ES-I3 (cell line): ENCODE results near the gene UBE2R2.
"Not testable (repeated sequence)": the region's sequence is repeated elsewhere in the genome, so short reads cannot be mapped to it uniquely, and the experiment has no call there.

ENCODE experiments used
- H3K36me3 ChIP-seq: 2 replicates; pipeline ENCODE4 v1.6.1; 2013; ENCODE audit warnings: mild to moderate bottlenecking, low read length, control low read depth, moderate library complexity; ENCODE audit not compliant: insufficient read depth
- H3K4me1 ChIP-seq: 2 replicates; pipeline ENCODE4 v1.6.1; 2013; ENCODE audit warnings: mild to moderate bottlenecking, control low read depth, low read length; ENCODE audit not compliant: insufficient read depth
- H3K9ac ChIP-seq: 2 replicates; pipeline ENCODE4 v1.6.1; 2013; ENCODE audit warnings: low read depth, mild to moderate bottlenecking, low read length, moderate library complexity
- H3K9me3 ChIP-seq: 2 replicates; pipeline ENCODE4 v1.6.1; 2013; ENCODE audit warnings: mild to moderate bottlenecking, low read length, moderate library complexity; ENCODE audit not compliant: control insufficient read depth, insufficient read depth

Gene UBE2R2

GRCh38 chr9:33843312-33843961 is 26.5 kb downstream of the UBE2R2 start:
- Histone ChIP-seq H3K36me3 (no peaks in the 10 kb centered on the region), H3K4me1 (no peaks in the 10 kb centered on the region), H3K9ac (no peak overlapping the region), H3K9me3 (no peaks in the 10 kb centered on the region)

- Histone ChIP-seq H3K4me1 (no peaks in the 10 kb centered on the region), H3K9ac (no peak overlapping the region), H3K36me3 (no peaks in the 10 kb centered on the region), H3K9me3 (no peaks in the 10 kb centered on the region)
Measured at GRCh38 chr9:33846231-33846630, 29.3 kb downstream of the UBE2R2 start.

GRCh38 chr9:33847894-33848205 is 30.9 kb downstream of the UBE2R2 start:
- H3K36me3 ChIP-seq, H3K9me3 ChIP-seq, H3K4me1 ChIP-seq, H3K9ac ChIP-seq: not testable (repeated sequence)

- H3K9ac ChIP-seq: no peak overlapping the region
- H3K9me3 ChIP-seq: no peaks in the 10 kb centered on the region
- no peaks in the 10 kb centered on the region for H3K36me3 ChIP-seq
- no peaks in the 10 kb centered on the region for H3K4me1 ChIP-seq
Measured at GRCh38 chr9:33850267-33850629, 33.3 kb downstream of the UBE2R2 start.

- no peaks in the 10 kb centered on the region for H3K4me1 ChIP-seq
- no peaks in the 10 kb centered on the region for H3K9me3 ChIP-seq
- no peak overlapping the region for H3K9ac ChIP-seq
- H3K36me3 ChIP-seq: no peaks in the 10 kb centered on the region
Measured at GRCh38 chr9:33850677-33851076, 33.7 kb downstream of the UBE2R2 start.

GRCh38 chr9:33851301-33851700 is 34.3 kb downstream of the UBE2R2 start:
- Histone ChIP-seq H3K9ac (no peak overlapping the region), H3K9me3 (no peaks in the 10 kb centered on the region), H3K36me3 (no peaks in the 10 kb centered on the region), H3K4me1 (no peaks in the 10 kb centered on the region)

- Histone ChIP-seq H3K9me3 (no peaks in the 10 kb centered on the region), H3K4me1 (no peaks in the 10 kb centered on the region), H3K9ac (no peak overlapping the region), H3K36me3 (no peaks in the 10 kb centered on the region)
Measured at GRCh38 chr9:33852216-33852826, 35.4 kb downstream of the UBE2R2 start.

GRCh38 chr9:33856247-33856646 is 39.3 kb downstream of the UBE2R2 start:
- no peaks in the 10 kb centered on the region for H3K4me1 ChIP-seq
- no peaks in the 10 kb centered on the region for H3K9me3 ChIP-seq
- no peaks in the 10 kb centered on the region for H3K36me3 ChIP-seq
- no peak overlapping the region for H3K9ac ChIP-seq

GRCh38 chr9:33858423-33858822 is 41.5 kb downstream of the UBE2R2 start:
- no peak overlapping the region for H3K9ac ChIP-seq
- H3K4me1 ChIP-seq: no peaks in the 10 kb centered on the region
- H3K36me3 ChIP-seq: no peaks in the 10 kb centered on the region
- no peaks in the 10 kb centered on the region for H3K9me3 ChIP-seq

- Histone ChIP-seq H3K36me3 (no peaks in the 10 kb centered on the region), H3K4me1 (no peaks in the 10 kb centered on the region), H3K9ac (no peak overlapping the region), H3K9me3 (no peaks in the 10 kb centered on the region)
Measured at GRCh38 chr9:33860200-33860871, 43.4 kb downstream of the UBE2R2 start.

- H3K9ac ChIP-seq: no peak overlapping the region
Measured at GRCh38 chr9:33861917-33862453, 45.0 kb downstream of the UBE2R2 start.

GRCh38 chr9:33863027-33863426 is 46.1 kb downstream of the UBE2R2 start:
- not testable (repeated sequence) for H3K9ac ChIP-seq, H3K4me1 ChIP-seq, H3K36me3 ChIP-seq, H3K9me3 ChIP-seq

More at GRCh38 chr9:33861917-33862453, 45.0 kb downstream of the UBE2R2 start:
- no peaks in the 10 kb centered on the region for H3K9me3 ChIP-seq
- no peaks in the 10 kb centered on the region for H3K4me1 ChIP-seq
- H3K36me3 ChIP-seq: no peaks in the 10 kb centered on the region

- Histone ChIP-seq H3K36me3 (no peaks in the 10 kb centered on the region), H3K9ac (no peak overlapping the region), H3K4me1 (no peaks in the 10 kb centered on the region; the same call in 1 of the 2 replicates), H3K9me3 (no peaks in the 10 kb centered on the region)
Measured at GRCh38 chr9:33867747-33868439, 50.9 kb downstream of the UBE2R2 start.

- Histone ChIP-seq H3K9me3 (no peaks in the 10 kb centered on the region), H3K9ac (no peak overlapping the region), H3K4me1 (no peaks in the 10 kb centered on the region; the same call in 1 of the 2 replicates), H3K36me3 (no peaks in the 10 kb centered on the region)
Measured at GRCh38 chr9:33868440-33868973, 51.5 kb downstream of the UBE2R2 start.
